Measurements from ENCODE around the gene KCNN3. TPM values are rescaled to one million over a fixed set of nuclear protein-coding genes. Genes with fewer than 3 reads are reported as not detected.

Gene KCNN3
- total and polyA plus RNA-seq, 2 of the 8 experiments (the other 6 are each of a cell fraction or from before 2014, with no cell fraction given), result 2.8 to 3.7 TPM

DNA sequence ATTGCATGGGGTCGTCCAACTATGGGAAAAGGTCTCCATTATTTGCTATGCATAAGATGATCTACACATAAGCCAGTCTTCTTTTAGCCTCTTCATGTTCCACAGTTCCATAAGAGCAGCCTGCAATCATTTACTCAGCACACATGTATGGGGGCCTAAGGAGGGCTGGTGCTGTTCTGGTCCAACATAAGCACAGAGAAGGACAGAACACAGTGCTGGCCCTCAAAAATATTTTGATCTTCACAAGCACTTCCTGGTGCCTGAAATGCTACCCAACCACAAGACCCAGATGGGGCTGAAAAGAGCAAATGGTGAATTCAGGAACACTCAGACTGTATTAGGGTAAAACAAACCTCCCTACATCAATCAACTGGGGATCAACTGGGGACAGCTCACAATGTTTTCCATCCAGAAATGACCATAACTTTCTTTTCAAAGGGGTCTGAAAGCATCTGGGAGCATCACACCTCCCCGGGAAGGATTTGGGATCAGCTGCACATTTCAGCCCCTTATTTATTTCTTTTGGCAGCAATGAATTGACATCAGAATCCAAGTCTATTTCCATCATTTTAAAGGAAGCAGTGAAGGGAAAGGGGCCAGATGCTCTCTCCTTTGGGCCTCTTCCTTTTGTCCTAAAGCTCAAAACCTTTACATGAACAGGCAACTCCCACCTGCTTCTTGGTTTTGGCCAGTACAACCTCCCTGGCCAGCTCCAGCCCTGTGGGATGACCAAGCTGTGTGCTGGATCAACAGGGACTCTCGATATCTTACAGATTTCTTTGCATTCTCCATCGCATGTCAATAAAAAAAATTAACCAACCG is 45.7 kb downstream of the KCNN3 start (continued):
- no peak for TF ChIP-seq NANOG (IDR thresholded peaks at IDR 0.05; ENCODE audit: insufficient read depth, low read depth, low read length, poor library complexity, severe bottlenecking)
- no peak for TF ChIP-seq SRF (IDR thresholded peaks at IDR 0.05; ENCODE audit: low read depth, low read length)
- TF ChIP-seq, protein P1, sequence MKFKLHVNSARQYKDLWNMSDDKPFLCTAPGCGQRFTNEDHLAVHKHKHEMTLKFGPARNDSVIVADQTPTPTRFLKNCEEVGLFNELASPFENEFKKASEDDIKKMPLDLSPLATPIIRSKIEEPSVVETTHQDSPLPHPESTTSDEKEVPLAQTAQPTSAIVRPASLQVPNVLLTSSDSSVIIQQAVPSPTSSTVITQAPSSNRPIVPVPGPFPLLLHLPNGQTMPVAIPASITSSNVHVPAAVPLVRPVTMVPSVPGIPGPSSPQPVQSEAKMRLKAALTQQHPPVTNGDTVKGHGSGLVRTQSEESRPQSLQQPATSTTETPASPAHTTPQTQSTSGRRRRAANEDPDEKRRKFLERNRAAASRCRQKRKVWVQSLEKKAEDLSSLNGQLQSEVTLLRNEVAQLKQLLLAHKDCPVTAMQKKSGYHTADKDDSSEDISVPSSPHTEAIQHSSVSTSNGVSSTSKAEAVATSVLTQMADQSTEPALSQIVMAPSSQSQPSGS (IDR thresholded peaks at IDR 0.05; ENCODE audit: low read length), result no peak
- no peak for TF ChIP-seq EZH2 (IDR thresholded peaks at IDR 0.05; ENCODE audit: low read depth, low read length, severe bottlenecking)
- TF ChIP-seq TCF12 (IDR thresholded peaks at IDR 0.05; ENCODE audit: low read depth, low read length), result no peak
- no peak for TF ChIP-seq MAFK (IDR thresholded peaks at IDR 0.05; ENCODE audit: low read depth, low read length)
